NCI-H1092 (cell line): ENCODE results near the gene ST8SIA2.

Source experiments
- DNase-seq: peaks from one replicate; lab custom pipeline; 2025; lab: John Stamatoyannopoulos, UW

ST8SIA2 gene

DNA sequence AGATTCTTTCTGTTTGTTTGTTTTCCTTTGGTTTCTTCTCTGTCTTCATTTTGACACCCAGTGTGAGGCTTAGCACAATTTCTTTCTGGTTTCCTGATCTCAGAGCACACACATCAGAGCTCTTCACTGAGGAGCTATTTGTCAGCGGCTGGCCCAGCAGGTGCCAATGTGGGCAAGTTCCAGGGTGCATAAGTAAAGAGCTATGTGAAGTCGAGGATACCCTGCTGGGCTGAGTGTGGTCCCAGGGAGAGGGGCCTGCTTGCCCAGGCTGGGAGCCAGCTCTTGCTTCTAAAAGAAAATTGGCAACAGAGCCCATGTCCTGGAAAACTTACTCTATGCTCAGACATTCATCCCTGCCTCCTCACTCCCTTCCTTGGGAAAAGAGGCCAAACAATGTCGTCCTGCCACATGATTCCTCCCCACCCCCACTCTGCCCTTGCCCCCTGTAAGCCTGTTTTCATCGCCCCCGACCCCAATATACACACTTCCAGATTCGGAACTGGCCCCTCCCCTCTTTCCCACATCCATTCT lies 101.2 kb downstream of the ST8SIA2 start:
- no peak for DNase-seq

DNA sequence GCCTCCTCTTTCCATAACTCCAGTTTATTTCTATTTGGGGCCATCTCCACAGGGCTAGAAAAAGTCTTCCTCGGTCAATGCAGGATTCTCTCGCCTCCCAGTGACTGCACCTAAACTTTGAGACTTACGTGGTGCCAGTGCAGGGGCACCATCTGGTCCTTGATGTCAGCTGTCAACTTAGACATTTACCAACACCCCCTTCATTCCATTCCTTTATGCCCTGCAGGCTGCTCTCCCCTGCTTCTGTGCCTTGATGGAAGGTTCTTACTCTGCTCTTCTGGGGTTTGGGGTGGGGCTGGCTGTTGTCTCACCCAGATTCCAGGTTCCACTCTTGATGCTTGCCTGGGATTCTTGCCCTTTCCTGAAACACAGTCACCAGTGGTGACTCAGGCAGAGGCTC lies 101.8 kb downstream of the ST8SIA2 start:
- DNase-seq, result no peak

DNA sequence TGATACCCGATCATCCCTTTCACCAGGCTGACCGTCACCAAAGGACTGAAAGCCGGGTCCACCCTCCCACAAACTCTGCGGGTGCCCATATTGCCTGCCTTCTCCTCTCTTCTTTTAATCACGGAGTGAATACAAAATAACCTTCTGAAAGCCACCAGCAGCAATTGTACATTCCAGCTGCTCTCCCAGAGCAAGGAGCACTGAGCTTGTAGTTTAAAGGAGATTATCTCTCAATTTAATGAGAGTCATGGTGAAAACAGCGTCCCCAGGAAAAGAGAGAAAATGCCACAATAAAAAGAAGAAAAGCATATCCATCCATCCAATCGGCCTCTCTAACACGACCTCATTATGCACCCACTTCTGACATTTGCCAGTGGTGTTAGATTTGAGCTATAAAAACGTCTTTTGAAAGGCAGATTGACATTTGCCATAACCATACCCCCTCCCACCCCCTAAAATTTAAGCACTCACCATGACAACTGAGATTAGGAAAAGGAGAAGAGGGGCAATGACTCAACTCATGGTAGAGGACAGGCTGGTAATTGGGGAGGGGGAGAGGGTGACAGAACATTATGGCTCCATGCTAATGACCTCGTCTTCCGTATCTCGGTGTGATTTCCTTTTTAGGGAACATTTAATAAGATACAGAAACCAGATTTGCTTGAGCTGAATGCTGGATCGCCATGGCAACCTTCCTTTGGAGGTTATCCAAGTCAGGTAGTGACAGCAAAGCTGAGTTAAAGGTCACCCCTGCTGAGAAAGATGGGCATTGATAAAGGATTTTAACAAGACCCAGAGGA lies 106.2 kb downstream of the ST8SIA2 start:
- no peak for DNase-seq

DNA sequence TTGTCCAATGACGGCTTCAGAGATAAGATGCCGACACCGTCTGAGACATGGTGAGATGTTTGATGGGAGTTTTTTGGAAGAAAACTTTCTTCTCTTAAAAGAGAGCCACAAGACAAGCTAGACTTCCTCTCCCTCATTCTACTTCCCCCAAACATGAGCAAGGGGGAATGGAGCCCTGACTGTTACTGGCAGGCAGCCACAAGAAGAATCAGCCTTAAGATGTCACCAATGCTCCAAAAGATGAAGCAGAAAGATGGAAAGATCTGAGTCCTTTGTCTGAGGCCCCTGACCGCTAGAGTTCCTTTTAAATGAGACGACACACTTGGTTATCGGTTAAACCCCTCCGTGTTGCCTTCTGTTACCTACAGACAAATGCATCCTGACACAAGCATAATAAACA lies 108.7 kb downstream of the ST8SIA2 start:
- DNase-seq, result no peak

DNA sequence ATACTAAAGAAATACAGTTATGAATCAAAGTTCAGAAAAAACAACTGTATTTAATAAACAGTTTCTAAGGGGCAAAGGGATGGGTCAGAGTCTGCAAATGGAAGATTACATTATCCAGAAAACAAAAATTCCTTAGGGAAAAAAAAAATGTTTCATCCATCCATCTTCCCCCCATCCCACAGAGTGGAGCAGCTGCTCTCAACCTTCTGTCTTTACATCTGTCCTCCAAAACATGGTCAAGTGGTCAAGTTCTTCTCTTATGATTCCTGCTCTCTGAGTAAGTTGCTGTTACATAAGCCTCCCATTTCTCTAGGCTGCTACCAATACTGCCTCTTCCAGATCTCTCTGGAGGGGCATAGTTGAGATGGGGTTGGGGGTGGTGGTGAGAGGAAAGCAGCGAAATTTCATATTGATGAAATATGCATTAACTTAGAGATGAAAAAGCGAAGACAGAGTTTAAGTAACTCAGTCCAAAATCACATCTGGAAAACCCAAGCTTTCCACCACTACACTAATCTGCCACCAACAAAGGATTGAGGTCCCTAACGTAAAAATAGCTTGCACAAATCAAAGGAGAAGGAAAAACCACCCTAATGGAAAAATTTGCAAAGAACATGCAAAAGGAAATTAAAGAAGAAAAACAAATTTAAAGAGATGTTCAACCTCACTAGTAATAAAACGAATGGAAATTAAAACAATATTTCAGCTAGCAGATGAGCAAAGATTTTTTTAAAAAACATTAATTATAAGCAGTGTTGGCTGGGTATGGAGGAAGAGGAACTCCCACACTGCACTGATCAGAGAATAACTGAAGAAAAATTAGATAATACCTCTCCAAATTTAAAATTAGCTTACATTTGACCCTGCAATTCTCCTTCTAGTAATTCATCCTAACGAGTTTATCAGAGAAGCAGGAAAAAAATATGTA lies 109.5 kb downstream of the ST8SIA2 start:
- no peak for DNase-seq

DNA sequence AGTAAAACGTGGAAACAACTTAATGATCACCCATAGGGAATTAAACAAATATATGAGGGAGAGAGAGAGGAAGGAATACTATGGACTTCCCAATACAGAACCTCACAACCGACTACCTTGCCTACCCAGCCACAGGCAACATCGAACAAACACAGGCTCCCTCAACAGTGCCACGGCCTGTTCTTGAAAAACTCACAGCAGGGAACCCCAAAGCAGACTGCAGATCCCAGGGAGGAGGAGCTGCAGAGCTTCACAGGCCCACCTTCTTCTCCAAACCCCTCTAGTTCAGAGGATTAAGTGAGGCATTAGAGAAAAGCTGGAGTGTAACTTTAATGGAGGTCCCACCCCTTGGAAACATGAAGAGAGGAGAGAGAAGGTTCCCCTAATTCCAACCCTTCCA lies 110.2 kb downstream of the ST8SIA2 start:
- no peak for DNase-seq

DNA sequence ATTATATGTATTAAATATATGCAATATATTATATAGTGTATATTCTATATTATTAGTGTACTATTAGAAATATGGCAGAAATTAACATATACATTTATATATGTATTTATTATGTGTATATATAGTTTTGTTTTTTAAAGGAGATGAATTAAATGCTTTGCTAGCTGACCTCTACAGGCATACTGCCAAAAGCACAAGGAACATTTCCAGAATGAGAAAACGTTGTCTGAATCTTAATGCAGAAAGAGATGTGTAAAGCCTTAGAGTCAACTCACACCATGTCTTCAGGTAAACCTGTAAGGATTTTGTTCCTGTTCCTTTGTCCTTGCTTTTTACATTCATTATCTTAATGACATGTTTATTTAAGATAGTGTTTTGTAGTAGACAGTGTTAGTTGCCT lies 111.9 kb downstream of the ST8SIA2 start:
- DNase-seq, result no peak

DNA sequence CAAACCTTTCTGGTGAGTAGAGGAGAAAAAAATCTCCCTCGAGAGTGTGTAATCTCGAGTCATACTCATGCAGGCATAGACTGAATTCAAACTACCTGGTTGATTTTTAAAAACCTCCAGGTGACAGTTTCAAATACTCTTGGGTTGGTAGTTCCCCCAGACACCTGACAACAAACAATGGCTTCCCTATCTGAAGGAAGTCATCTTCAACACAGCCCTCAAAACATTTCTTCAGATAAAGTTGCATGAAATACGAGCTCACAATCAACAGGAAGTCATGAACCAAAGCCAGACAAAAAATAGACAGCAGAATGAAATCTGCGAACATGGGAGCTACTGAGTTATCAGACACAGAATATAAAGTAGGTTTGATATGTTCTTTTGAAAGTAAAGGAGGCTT lies 112.8 kb downstream of the ST8SIA2 start:
- DNase-seq, result no peak

DNA sequence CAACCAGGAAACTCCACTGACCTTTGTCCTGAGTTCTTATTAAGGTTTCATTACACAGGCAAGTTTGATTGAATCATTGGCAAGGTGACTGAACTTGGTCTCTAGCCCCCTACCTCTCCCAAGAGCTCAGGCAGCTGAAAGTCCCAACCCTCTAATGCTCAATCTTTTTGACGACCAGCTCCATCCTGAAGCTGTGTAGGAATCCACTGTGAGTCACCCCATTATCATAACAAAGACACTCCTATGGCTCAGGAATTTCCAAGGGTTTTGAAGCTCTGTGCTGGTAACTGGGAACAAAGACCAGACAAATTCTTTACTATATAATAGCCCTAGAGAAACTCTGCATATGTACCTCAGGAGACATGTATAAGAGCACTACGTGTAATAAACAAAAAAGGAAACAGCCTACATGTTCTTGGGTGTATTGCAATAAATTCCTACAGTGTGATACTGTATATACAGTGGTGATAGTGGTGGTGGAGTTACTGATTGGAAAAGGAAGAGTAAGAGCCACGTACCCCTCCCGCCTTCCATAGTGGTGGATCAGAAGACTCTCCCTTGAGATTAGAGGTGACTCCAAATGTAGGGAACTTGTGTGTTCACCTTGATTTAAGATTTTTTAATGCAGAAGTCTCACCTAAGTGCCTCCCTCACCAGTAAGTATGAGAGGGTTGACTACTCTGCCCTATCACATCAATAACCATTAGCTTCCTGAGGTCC lies 116.6 kb downstream of the ST8SIA2 start:
- DNase-seq, result no peak
